NCI-H69 (cell line): ENCODE measurements around the gene CCDC92.
"Not testable (repeated sequence)": the region's sequence is repeated elsewhere in the genome, so short reads cannot be mapped to it uniquely, and the experiment has no call there.

Source experiments
- DNase-seq: peaks from one replicate; lab custom pipeline; 2025; lab: John Stamatoyannopoulos, UW

The CCDC92 gene

GRCh38 chr12:123949770-123950165, 22.9 kb downstream of the CCDC92 start:
- DNase-seq = no peak

- peak; percentile 54 for DNase-seq
These were observed 23.5 kb downstream of the CCDC92 start for GRCh38 chr12:123948796-123949769.

- DNase-seq = peak; percentile 54
These were observed 24.2 kb downstream of the CCDC92 start for GRCh38 chr12:123948401-123948795.

- not testable (repeated sequence) for DNase-seq
These were observed 25.1 kb downstream of the CCDC92 start for GRCh38 chr12:123947531-123947930.

GRCh38 chr12:123946516-123947505, 25.8 kb downstream of the CCDC92 start:
- not testable (repeated sequence) for DNase-seq

- DNase-seq = no peak
These were observed 26.5 kb downstream of the CCDC92 start for GRCh38 chr12:123946152-123946515.

- no peak for DNase-seq
These were observed 27.1 kb downstream of the CCDC92 start for GRCh38 chr12:123945287-123946151.

- no peak for DNase-seq
These were observed 27.9 kb downstream of the CCDC92 start for GRCh38 chr12:123944696-123945095.

- peak; percentile 32 for DNase-seq
These were observed 28.8 kb downstream of the CCDC92 start for GRCh38 chr12:123943816-123944215.

GRCh38 chr12:123942911-123943648, 29.6 kb downstream of the CCDC92 start:
- no peak for DNase-seq

GRCh38 chr12:123942238-123942653, 30.4 kb downstream of the CCDC92 start:
- no peak for DNase-seq

GRCh38 chr12:123941624-123942237, 30.9 kb downstream of the CCDC92 start:
- no peak for DNase-seq

GRCh38 chr12:123941000-123941399, 31.6 kb downstream of the CCDC92 start:
- DNase-seq = no peak

GRCh38 chr12:123940627-123940966, 32.0 kb downstream of the CCDC92 start:
- DNase-seq = no peak

- no peak for DNase-seq
These were observed 32.7 kb downstream of the CCDC92 start for GRCh38 chr12:123939716-123940626.

GRCh38 chr12:123938679-123939480, 33.8 kb downstream of the CCDC92 start:
- DNase-seq = no peak

GRCh38 chr12:123937707-123938591, 34.7 kb downstream of the CCDC92 start:
- no peak for DNase-seq
